HG02840 (cell line): ENCODE results near the gene NSG2.
"Not testable (repeated sequence)": the region's sequence is repeated elsewhere in the genome, so short reads cannot be mapped to it uniquely, and the experiment has no call there.

Experiments used
- ATAC-seq: cut with Tn5 transposase; IDR thresholded peaks from one replicate; pipeline ENCODE4 v1.9.1; 2021; ENCODE audit warnings: mild to moderate bottlenecking, moderate library complexity, moderate number of reproducible peaks; ENCODE audit not compliant: unreplicated experiment, low FRiP score

Gene NSG2

DNA sequence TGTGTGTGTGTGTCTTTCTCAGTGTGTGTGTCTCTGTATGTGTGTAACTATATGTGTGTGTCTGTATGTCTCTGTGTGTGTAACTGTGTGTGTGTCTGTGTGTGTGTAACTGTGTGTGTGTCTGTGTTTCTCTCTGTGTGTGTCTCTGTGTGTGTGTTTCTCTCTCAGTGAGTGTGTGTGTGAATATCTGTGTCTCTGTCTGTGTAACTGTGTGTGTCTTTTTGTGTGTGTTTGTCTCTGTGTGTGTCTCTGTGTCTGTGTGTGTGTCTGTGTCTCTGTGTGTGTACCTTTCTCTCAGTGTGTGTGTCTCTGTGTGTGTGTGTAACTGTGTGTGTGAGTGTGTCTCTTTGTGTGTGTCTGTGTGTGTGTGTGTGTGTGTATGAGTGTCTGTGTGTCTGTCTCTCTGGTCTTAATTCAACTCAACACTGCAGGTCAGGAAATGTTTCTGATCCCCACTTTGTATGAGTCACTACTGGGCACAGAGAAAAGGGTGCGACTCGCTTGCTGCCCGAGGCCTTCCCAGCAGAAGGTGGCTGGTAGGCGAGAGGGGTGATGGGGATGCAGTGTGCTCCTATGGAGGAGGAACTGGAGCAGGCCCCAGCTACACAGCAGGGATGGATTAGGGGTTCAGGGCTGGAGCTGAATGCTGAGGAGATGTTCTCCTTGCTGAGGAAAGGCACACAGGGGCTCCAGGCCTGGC, 52.1 kb downstream of the NSG2 start:
- no peak for ATAC-seq

DNA sequence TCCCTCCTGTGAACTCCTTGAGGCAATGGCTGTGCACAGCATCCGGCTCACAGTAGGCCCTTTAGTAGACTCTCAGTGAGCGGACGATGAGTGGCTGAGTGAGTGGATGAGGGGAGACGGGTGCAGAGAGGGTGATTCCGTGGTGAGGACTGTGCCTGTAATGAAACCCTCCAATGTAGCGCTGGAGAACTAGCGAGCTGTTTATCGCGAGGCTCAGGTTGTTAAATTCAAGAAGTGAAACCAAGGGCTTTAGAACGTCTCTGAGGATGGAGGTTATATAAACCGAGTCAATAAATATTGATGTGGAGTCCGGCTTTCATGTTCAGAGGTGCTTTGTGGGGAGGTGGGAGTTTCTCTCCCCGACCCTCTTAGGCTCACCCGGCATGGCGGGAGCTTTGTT, 53.2 kb downstream of the NSG2 start:
- ATAC-seq, result no peak

DNA sequence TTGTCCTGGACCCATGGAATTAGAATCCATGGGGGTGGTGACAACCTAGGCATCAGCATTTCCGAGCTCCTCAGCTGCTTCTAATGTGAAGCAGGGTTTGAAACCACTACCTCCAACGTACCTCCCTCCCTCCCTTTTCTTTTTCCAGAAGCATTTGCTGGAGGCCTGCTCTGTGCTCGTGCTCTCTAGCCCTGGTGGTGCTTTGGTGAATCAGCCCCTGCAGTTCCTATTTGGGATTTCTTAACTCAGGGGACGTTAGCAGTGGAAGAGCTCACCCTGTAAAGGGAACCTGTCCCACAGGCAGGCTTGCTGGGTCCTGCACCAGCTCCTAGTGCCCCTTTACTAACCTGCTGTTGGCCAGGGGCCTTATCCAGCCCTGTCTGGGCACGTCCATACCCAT, 55.0 kb downstream of the NSG2 start:
- ATAC-seq, result no peak

DNA sequence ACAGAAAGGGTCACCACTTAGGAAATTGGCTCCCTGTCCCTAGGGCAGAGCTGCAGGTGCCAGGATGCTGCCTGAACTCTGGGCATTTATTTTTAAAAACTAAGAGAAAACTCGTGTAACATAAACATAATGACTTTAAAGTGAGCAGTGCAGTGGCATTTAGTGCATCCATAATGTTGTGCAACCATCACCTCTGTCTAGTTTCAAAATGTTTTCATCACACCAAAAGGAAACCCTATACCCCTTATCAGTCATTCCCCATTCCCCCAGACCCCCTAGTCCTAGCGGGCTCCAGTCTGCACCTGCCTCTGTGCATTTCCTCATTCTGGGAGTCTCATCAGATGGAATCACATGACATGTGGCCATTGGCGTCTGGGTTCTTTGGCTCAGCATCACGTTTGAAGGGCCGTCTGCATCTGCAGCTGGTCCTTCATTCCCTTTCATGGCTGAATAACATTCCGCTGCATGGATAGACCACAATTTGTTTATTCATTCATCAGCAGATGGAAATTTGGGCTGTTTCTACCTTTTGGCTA, 55.8 kb downstream of the NSG2 start:
- ATAC-seq, result no peak

DNA sequence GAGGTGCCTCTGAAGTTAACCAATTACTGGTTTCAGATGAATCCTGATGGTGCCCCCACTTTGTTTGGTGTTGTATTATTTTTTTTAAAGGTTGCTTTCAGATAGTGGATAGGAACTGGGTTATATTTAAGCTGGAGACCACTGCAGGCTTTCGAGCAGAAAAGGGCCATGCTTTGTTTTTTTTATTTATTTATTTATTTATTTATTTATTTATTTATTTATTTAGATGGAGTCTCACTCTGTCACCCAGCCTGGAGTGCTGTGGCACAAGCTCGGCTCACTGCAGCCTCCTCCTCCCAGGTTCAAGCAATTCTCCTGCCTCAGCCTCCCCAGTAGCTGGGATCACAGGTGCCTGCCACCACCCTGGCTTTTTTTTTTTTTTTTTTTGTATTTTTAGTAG, 57.1 kb downstream of the NSG2 start:
- not testable (repeated sequence) for ATAC-seq

DNA sequence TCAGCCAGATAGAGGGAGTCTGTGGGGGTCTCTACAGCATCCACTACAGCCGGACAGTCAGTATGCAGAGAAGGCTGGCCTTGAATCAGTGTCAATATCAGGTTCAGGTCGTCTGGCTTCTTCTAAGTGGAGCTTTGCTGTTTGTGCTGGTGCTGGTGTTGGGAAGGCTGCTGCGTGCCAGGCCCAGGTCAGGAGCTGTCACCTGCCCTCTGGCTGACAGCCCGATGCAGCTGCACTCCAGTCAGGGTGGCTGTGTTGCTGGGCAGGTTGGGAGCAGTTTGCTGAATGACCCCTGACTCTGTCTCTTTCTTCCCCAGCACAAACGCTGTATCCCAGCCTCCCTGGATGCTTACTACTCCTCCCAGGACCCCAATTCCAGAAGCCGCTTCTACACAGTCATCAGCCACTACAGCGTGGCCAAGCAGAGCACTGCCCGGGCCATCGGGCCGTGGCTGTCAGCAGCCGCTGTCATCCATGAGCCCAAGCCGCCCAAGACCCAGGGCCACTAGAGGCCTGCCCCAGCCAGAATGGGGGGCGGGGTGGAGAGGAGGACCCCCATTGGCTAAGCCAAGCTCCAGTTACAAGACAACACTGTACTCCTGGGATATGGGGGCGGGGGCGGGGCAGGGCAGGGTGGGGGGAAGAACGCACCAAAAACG, 61.6 kb downstream of the NSG2 start:
- ATAC-seq, result no peak

DNA sequence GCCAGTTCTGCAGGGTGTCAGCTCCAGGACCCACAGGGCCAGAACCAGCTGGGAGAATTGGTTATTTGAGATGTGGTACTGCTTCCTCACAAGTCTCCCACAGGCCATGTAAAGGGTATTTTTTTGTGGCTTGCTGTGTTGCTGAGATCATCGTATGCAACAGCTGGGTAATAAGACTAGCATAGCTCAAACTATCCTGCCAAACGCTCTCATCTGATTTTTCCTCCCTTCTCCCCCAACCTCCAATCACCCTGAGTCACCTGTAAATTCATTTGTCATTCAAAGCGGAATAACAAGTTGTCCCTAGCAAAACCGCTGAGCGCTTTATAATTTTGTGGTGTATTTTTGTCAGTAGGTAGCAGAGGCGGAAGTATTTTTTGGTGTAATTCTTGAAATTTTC, 63.2 kb downstream of the NSG2 start:
- ATAC-seq, result no peak

DNA sequence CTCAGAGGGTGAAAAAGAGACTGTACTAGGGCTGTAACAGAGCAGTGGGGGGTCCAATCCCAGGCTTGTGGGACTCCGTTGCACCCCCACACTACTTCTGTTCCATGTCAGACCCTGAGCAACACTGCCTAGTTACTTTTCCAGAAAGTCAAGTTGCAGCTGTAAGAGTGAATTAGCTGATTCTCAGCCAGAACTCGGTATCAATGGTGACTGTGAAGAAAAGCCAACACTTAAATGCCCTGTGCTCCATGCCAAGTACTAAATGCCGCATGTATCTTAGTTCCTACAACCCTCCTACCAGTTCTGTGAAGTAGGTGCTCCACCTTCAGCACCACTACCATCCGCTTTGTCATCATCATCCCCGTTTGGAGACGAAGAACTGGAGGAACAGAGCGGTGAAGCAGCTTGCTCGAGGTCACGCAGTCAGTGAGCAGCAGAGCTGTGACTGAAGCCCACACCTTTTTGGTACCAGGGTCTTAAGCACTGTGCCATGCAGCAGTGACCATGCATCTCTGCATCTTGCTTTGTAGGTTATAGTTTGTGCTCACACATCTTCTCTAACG, 64.3 kb downstream of the NSG2 start:
- ATAC-seq, result no peak

DNA sequence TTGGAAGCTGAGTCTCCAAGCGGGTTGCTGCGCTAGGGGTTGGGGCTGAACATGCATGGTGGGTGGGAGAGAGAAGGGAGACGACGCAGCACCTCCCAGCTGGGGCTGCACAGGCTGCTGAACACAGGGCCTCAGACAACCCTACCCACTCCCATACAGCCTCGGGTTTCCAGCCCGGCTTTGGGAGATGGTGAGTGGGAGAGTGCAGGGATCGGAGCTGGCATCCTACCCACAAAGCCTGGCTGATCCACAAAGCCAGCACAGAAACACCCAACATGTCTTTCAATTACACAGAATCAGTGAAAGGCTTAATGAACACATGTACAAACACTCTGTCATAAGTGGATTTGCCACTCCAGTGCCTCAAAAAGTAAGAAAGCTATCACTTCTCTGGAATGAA, 64.8 kb downstream of the NSG2 start:
- ATAC-seq, result no peak

DNA sequence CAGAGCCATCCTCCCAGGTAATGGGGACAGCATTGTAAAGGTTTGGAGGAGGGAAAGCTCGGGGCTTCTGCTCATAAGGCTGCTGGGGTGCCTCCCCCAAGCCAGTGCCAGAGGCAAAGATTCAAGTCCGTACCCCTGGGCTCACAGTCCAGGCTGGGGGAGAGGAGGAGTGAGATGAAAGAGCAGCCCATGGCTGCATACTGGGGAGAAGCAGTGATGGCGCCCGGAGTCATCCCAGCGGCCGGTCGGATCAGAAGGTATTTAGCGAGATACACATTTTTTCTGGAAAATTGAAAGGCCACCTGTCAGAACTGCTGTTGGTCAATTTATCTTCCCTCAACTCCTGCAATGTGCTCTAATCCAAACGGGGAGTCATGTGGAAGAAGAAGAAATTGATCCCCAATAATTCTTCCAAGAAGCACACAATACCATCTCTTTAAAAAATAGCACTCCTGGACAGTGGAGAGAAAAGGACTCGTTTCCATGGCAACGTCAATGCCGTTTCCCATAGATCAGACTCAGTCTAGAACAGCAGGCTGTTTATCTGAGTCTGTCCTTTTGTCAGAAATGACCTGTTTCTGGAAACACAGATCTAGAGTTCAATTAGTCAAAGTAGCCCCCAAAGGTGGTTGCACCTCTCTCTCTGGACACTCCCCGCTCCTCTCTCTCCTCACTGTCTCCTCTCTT, 65.9 kb downstream of the NSG2 start:
- no peak for ATAC-seq

DNA sequence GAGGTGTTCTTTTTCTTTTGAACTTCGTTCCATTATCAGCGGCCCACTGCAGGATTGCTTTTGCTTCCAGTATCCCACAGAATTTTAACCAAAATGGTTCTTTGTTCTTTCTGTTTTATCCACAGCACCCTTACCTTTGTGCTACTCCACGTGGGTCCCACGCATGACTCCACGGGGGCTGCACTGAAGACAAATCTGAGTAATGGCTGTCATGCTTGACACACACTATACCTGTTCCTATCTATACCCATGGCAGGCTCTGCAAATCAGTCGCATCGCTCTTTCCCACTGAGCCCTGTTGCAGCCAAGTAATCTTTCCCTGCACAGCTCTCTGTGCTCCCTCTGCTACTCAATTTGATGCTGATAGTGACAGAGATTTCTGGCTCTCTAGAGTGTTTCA, 69.7 kb downstream of the NSG2 start:
- no peak for ATAC-seq

DNA sequence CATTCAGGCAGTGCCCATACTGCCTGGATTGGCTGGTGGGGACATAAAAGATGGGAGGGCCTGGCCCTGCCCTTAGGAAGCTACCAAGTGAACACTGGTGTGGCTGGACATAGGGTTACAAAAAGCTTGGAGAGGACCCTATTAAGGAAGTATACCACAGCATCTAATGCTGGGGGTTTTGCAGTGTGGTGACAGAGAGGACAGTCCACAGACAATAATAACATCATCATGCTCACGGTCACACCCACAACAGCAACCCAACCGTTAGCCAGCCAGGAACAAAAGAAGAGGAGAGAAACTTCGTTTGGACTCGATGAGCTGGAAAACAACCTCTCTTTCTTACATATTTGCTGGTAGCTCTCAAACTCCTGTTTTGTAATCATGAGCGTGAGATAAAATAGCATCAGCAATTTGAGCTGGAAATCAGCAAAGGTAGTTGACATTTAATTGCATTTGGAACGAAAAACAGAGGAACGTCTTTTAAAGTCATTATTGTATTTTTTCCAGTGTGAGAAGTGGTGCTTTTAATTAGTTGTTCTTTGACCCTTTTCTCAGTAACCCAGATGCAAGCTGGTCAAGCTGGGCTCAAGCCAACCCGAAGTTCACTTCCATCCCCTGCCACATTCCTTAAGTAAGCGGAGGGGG, 73.4 kb downstream of the NSG2 start:
- no peak for ATAC-seq

DNA sequence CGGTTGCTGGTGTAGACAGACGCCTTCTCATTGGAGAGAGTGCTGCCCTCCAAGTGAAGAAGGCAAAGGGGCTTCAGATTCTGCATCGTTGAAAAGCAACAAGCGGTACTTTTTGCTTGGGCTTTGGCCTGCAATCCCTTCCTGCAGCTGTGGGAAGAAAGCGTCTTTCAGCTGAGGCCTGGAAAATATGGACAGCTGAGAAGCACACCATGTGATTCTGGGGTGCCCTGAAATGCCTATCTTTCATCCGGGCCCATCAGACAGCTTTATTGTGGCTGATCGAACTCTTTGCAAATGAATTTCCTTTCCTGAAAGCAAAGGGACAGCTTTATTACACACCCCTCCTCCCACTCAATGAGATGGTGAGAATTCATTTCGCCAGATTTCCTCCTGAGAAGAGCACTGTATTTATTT, 74.0 kb downstream of the NSG2 start:
- no peak for ATAC-seq

DNA sequence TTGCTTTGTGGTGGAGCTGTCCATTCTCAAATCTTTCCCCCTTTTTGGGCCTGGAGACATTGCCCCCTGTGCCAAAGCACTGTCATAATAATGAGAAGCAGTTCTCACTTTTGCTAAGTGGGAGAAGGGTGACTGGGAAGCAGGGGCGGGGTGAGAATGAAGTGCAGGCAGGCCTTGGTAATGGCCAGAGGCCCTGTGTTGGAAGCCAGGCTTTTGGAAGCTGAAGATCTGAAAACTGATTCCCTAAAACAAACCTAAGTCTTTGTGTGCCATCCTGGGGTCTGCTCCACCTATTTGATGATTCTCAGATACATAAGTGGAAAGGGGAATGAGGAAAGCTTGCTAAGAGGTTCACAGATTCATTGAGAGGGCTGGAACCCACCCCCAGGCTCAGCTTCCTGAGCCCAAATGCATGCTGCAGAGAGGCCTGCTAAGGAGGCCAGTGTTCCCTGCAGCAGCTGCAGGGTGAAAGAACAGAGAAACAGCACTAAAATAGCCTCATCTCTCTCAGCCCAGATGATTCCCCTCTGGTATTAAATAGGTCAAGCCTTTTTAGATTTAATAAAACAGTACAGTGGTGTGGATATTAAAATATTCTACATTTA, 75.0 kb downstream of the NSG2 start:
- ATAC-seq, result no peak

DNA sequence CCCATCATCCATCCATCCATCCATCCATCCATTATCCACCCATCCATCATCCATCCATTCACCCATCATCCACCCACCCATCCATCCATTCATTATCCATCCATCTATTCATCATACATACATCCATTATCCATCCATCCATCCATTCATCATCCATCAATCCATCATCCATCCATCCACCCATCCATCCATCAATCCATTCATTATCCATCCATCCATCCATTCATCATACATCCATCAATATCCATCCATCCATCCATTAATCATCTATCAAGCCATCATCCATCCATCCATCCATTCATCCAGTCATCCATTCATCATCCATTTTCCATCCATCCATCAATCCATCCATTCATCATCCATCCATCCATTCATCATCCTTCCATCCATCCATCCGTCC, 89.0 kb downstream of the NSG2 start:
- no peak for ATAC-seq

DNA sequence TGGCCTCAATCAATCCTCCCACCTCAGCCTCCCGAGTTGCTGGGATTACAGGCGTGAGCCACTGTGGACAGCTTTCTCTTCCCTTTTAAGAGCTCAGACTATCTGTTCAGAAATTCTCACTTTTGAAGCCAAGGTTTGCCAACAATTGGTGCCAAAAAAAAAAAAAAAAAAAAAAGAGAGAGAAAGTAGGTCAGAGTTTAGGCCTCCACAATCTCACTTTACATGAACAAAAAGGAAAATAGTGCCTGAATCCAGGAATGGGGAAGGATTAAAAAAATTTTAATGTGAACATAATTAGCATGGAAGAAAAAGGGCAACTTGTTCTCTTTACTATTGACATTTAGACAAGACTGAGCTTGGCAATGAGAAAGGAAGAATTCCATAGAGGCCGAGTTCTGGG, 94.1 kb downstream of the NSG2 start:
- no peak for ATAC-seq

DNA sequence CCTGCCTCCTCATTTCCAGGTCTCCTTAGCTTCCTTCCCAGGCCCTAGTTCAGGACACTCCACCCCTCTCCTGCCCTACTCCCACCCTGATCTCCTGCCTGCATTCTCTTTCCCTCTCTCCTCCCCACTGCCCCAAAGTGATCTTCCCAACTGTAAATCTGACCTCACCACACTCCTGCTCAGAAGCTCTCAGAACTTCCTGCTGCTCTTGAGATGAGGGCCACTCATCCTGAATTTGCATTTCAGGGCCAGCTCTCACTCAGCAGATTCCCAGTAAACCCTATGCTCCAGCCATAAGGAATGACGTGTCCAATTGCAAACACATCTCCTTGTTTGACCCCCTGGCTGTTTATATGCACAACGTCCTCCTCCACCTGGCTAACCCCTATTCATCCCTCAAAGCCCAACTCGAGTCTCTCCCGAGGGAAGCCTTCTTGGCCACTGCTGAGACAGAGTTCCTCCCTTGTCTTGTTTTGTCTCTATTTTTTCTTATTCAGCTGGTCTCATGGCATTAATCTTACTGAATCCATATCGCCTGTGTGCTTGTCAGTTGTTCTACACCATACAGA, 95.0 kb downstream of the NSG2 start:
- ATAC-seq, result no peak

DNA sequence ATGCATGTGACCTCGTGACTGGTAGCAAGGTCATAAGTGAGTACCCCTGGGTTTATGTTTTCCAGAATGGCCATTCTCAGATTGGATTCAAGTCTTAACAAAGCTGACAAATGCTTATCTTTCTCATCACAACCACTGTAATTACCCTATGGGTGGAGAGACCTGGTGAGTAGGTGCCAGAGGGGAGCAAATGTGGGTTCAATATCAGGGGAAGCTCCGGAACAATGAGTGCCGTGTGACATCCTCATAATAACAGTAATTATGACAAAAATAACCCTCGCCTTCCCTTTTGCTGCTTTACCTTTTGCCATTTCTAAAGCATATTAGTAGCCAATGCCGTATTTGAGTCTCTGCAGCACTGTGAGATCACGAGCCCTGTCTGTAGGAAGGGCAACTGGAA, 95.9 kb downstream of the NSG2 start:
- ATAC-seq, result no peak

DNA sequence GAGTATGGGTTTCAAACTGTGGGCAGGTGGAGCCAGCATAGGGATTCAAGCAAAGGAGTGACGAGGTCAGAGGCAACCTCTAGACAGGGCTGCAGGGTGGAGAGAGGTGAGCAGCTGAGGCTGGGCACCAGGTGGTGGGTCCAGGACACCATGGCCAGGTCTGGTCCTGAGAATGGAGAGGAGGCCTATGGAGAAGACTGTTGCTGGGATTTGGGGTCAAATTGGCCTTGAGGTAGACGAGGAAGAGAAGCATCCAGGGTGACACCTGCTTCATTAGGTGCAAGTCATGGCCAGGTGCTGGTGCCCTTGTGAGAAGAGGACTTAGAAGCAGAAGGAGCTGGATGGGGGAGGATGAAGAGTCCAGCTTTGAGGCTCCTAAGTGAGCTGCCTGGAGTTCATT, 99.6 kb downstream of the NSG2 start:
- ATAC-seq, result no peak

DNA sequence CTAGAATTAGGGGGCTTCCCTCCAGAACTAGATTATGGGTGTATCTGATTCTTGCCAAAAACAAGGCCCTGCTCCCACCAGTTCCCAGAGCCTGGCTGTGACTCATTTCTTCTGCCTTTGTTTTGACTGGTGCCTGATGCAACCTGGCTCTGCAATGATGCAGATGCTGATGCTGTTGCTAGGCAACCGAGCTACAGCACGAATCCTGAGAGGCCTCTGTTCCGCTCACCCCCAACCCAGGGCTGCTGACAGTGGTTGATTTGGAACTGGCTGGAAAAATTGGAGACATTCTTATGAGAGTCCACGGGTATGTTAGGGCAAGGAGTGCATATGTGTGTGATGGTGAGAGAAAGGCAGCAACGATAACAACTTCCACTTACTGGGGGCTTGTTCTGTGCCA, 100.3 kb downstream of the NSG2 start:
- no peak for ATAC-seq
